C4-2B (cell line): ENCODE results near the gene HOXD12.

Source experiments
- H3K27ac ChIP-seq: fragments of 450-650 bp; 2 replicates; pipeline ENCODE4 v1.5.1; 2017
- ZFX ChIP-seq: fragments of 450-650 bp; IDR thresholded peaks from 2 replicates; pipeline ENCODE4 v1.6.1; 2017
- TF ChIP-seq, protein P1 (sequence below): fragments of 450-650 bp; conservative IDR thresholded peaks from 2 replicates; pipeline ENCODE4 v1.5.1; 2017; ENCODE audit warnings: mild to moderate bottlenecking

Gene HOXD12

DNA sequence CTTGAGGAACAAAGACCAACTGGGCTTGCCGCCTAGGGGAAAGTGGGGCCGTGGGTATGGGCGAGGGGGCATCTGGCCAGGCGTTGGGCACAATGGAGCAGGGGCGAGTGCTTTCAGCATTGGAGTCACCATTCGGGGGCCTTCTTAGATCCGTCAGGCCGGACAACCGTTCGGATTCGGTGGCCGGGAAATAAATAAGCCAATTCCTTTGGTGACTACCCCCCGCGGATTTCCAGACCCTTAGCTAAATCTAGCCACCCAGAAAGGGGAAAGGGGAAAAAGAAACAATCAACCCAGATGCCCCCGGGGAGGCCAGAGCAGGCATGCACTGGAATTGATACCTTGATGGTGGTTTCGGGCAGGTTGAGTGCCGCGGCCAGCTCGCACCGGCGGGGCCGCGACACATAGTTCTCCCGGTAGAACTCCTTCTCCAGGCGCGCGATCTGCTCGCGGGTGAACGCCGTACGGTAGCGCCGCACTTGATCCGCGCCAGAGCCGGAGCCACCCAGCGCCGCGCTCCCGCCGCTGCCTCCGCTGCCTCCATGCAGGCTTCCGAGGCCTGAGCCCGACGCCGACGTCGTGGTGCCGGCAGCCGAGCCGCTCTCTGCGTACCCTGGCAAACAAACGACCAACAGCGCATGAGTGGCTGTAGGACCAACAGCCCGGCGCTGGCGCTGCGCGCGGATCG is 17.6 kb upstream of the HOXD12 start:
- no peak overlapping the region for H3K27ac ChIP-seq
- TF ChIP-seq, protein P1, sequence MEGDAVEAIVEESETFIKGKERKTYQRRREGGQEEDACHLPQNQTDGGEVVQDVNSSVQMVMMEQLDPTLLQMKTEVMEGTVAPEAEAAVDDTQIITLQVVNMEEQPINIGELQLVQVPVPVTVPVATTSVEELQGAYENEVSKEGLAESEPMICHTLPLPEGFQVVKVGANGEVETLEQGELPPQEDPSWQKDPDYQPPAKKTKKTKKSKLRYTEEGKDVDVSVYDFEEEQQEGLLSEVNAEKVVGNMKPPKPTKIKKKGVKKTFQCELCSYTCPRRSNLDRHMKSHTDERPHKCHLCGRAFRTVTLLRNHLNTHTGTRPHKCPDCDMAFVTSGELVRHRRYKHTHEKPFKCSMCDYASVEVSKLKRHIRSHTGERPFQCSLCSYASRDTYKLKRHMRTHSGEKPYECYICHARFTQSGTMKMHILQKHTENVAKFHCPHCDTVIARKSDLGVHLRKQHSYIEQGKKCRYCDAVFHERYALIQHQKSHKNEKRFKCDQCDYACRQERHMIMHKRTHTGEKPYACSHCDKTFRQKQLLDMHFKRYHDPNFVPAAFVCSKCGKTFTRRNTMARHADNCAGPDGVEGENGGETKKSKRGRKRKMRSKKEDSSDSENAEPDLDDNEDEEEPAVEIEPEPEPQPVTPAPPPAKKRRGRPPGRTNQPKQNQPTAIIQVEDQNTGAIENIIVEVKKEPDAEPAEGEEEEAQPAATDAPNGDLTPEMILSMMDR = no peak
- no peak for TF ChIP-seq ZFX

DNA sequence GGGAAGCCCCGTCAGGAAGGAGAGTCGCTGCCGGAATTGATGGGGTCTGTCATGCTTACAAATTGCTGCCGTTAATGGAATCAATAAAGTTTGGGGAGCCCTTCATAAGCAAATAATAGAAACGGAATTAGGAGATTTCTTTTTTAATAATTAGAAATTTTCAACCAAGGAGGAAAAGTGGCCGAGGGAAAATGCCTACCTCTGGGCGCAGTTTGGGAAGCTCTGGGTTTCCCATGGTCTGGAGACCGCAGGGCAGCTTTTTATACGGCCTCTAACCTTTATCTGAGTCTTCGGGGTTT is 17.1 kb upstream of the HOXD12 start:
- no peak for TF ChIP-seq ZFX
- TF ChIP-seq, protein P1 = no peak
- H3K27ac ChIP-seq = no peak overlapping the region

DNA sequence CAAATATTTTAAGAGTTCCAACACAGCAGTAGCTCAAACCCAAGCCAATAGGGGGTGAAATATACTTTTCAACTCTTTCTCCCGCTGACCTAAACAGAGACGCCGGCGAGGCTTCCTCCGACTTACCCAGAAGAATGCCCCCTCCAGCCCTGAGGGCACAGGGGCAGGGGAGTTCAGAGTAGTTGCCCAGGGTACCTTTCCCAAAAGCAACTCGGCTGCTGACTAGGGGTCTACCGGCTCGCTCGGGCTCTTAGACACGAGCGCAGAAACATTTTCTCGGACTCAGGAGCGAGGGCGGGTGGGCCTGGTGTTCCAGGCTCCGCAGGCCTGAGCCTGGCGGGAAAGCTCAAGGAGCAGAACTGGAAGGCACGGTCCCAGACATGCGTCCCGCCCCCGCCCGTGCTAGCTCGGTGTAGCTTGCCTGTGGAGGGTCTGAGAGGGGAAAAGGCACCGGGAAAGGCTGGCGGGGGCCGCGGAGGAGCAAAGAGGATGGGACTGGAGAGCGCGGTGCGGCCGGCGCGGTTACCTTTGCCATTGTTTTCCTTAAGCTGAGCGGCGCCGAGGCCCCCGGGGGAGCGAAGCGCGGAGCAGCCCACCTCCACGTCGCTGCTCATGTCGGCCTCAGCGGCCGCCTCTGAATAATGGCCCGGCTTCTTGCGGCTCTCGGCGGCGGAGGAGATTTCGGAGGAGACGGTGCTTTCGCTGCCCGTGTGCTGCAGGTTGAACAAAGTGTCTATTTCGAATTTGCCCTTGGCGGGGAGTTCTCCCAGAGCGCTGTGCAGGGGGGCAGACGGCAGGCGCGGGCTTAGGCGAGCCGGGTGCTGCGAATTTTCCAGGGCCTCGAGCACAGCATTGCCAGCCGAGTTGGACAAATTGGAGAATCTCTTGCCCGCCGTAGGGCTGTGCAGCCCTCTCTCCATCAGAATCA is 16.5 kb upstream of the HOXD12 start:
- TF ChIP-seq ZFX = no peak
- TF ChIP-seq, protein P1 = no peak
- H3K27ac ChIP-seq = no peak overlapping the region

DNA sequence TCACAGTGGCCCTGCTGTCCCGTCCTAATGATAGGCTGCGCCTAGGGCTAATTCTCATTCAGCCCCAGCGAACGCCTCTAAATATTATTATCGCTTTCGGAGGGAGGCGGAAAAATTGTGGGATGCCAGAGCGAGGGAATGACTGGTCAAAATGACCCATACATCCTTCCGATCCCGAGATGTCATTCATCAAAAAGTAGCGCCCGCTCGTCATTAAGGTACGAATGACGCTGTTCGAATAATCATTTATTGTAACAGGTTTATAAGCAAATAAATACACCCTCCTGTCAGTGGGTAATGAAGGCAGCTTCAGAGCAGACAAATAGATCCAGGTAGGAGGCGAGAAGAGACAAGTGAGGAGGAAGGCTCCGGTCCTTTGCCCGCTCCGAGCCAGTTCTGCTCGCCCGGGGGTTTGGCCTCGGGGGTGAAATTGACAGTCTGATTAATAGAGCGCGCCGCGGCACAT is 15.8 kb upstream of the HOXD12 start, which contains the start of gene EVX2:
Gene EVX2 (minus strand): TSS at position 167 of the 466 bp plus-strand sequence. CDS start 186 bp downstream, outside the sequence.
- no peak within 1 kb of the TSS for H3K27ac ChIP-seq
- no peak for TF ChIP-seq ZFX
- TF ChIP-seq, protein P1 = no peak

DNA sequence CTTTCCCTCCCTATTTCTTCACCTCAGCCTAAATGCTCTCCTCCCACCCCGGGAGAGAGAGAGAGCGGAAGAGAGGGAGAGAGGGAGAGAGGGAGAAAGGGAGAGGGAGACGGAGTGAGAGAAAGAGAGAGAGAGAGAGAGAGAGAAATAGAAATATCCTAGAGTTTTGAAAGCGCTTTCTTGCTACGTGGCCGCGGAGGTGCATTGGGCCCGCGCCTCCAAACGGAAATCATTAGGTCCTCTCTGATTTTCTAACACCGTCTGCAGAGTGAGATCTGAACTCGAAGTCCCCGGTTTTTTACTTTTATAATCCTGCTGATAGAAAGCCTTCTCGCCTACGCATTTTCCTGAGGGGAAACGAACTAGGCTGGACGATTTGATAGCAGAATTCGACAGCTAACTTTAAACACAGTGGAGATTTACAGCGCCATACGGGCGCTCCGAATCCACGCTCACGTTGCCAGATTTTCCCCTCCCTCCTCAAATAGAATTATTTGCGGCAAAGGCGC is 14.9 kb upstream of the HOXD12 start:
- no peak for TF ChIP-seq ZFX
- TF ChIP-seq, protein P1 = no peak

DNA sequence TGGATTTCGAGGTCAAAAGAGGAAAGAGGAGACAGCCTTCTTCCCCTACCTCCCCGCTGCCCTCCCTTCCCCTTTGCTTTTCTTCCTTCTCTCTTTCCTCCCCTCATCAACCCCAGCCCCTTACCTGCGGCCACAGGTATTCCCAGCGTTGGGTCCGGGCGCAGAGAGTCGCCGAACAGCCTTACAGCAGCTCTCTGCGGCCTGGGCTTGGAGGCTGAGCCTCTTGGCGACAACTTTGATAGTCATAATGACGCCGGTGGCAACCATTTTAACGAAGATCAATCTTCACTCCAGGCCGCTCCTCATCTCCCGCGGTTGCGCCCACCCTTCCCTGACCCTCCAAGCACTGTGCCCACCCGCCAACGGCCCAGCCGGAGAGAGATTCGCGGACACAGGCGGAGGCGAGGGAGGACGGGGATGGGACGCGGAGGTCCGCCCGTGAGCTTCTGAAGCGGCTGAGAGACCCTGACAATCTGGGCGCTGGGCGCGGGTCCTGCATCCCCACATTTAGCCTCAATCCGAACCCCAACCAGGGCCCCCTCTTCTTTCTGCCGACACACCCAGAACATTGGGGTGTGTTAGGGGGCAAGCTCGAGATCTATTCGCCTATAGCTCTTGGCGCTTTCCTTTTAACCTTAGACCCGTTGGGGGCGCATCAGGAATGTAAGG is 14.3 kb upstream of the HOXD12 start:
- H3K27ac ChIP-seq = no peak overlapping the region
- TF ChIP-seq, protein P1 = no peak
- TF ChIP-seq ZFX = no peak

More for the DNA sequence above, 14.9 kb upstream of the HOXD12 start:
- no peak overlapping the region for H3K27ac ChIP-seq
